Measurements from ENCODE around the gene KIF22. TPM values are rescaled to one million over a fixed set of nuclear protein-coding genes. Genes with fewer than 3 reads are reported as not detected.

The KIF22 gene
- total RNA-seq, 2 donors from 2014 or later = 58.5 to 89.6 TPM

DNA sequence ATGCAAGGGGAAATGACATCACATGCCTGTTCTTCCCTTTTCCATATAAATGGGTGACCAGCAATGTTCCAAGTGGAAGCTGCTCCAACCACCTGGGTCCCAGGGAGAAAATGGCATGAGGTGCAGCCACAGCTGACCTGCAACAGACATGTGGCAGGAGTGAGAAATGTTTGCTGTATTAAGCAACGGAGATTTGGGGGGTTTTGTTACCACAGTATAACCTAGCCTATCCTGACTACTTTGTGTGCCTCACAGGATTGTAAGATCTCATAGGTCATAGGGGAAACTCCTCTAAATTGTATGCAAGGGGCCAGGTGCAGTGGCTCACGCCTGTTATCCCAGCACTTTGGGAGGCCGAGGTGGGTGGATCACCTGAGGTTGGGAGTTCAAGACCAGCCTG lies 60.4 kb downstream of the KIF22 start:
- intact Hi-C loops (cut with DNase I) = no loop called here
- WGBS = 93% methylated on average over 3 of the region's 3 CpGs
- DNase-seq (ENCODE audit: low spot score) = no peak
- Histone ChIP-seq H3K36me3 (peaks cover 0 to 8% of the 10 kb centered on the region in 2 donors), H3K27ac (no peak overlapping the region), H3K4me1 (replicated peaks) (no peaks in the 10 kb centered on the region), H3K9me3 (no peaks in the 10 kb centered on the region), H3K27me3 (replicated peaks; ENCODE audit: insufficient read depth) (no peaks in the 10 kb centered on the region), H3K4me3 (no peak overlapping the region)
- no peak for TF ChIP-seq CTCF (IDR thresholded peaks at IDR 0.05)
- TF ChIP-seq POLR2A (IDR thresholded peaks at IDR 0.05) = no peak
- no peak for TF ChIP-seq POLR2AphosphoS5 (IDR thresholded peaks at IDR 0.05)

- Histone ChIP-seq H3K9me3 (no peaks in the 10 kb centered on the region), H3K27me3 (replicated peaks; ENCODE audit: insufficient read depth) (no peaks in the 10 kb centered on the region), H3K36me3 (no peaks in the 10 kb centered on the region), H3K4me1 (replicated peaks) (no peaks in the 10 kb centered on the region), H3K4me3 (no peak overlapping the region), H3K27ac (no peak overlapping the region)
- intact Hi-C loops (cut with DNase I) = no loop called here
- TF ChIP-seq POLR2AphosphoS5 (IDR thresholded peaks at IDR 0.05) (peak; percentile 26), CTCF (IDR thresholded peaks at IDR 0.05) (no peak), POLR2A (IDR thresholded peaks at IDR 0.05) (no peak)
- DNase-seq (ENCODE audit: low spot score) = no peak
- WGBS = 55% methylated on average over 7 of the region's 7 CpGs
These were observed 62.1 kb downstream of the KIF22 start for GRCh38 chr16:29852654-29853053.

DNA sequence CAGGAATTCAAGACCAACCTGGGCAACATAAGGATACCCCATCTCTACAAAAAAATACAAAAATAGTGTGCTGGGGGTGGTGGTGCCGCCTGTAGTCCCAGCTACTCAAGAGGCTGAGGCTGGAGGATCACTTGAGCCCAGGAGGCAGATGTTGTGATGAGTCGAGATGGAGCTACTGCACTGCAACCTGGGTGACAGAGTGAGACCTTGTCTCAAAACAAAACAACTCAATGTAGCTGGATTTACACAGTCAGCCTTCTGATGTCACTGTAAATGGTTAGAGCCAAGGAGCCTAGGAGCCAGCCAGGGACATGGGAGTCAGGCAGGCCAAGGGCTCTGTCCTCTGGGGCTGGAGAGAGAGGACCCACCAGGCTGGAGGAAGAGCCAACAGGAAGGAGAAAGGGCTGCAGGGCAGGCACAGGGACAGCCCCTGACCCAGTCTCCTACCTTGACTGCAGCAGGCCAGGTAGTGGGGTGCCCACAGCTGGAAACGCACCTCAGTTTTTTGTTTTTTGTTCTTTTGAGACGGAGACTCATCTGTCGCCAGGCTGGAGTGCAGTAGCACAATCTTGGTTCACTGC lies 64.1 kb downstream of the KIF22 start:
- Histone ChIP-seq H3K36me3 (no peaks in the 10 kb centered on the region), H3K4me1 (replicated peaks) (peaks cover 6% of the 10 kb centered on the region), H3K27ac (no peak overlapping the region), H3K4me3 (no peak overlapping the region), H3K27me3 (replicated peaks; ENCODE audit: insufficient read depth) (no peaks in the 10 kb centered on the region), H3K9me3 (no peaks in the 10 kb centered on the region)
- no peak for DNase-seq (ENCODE audit: low spot score)
- TF ChIP-seq POLR2AphosphoS5 (IDR thresholded peaks at IDR 0.05) (no peak), POLR2A (IDR thresholded peaks at IDR 0.05) (no peak), CTCF (IDR thresholded peaks at IDR 0.05) (no peak)
- intact Hi-C loops (cut with DNase I) = no loop called here
- 92% methylated on average over 5 of the region's 5 CpGs for WGBS

Small RNA genes within 50 kb of the gene (small RNA-seq; reads per million reads assigned to genes)
- 0 reads per million in 2 donors for gene AC009133.6
- 0 reads per million in 2 donors for gene AC120114.4

Other genes starting within 250 kb of the KIF22 start
- gene SPN, start 127.5 kb upstream of the KIF22 start, total RNA-seq = 1 to 10 TPM; 1.6 to 2.0 TPM
- gene QPRT, start 111.6 kb upstream of the KIF22 start, total RNA-seq = 10 to 100 TPM in 1 of 2 donors, 1 to 10 TPM in 1; 8.3 to 11.1 TPM
- gene C16orf54, start 44.8 kb upstream of the KIF22 start, total RNA-seq = 1 to 10 TPM; 1.1 to 1.2 TPM
- gene ZG16, start 12.5 kb upstream of the KIF22 start, total RNA-seq = not detected
- gene MAZ, start 15.8 kb downstream of the KIF22 start, total RNA-seq = 100 to 1,000 TPM; 180 to 188 TPM
- 10 to 100 TPM in 1 of 2 donors, 1 to 10 TPM in 1; 6.6 to 19.2 TPM for gene PRRT2, start 21.4 kb downstream of the KIF22 start, total RNA-seq
- gene PAGR1, start 25.4 kb downstream of the KIF22 start, total RNA-seq = 10 to 100 TPM; 64.3 to 64.4 TPM
- gene MVP, start 29.7 kb downstream of the KIF22 start, total RNA-seq = 100 to 1,000 TPM in 1 of 2 donors, 10 to 100 TPM in 1; 59.3 to 247 TPM
- 100 to 1,000 TPM; 121 to 132 TPM for gene CDIPT, start 72.5 kb downstream of the KIF22 start, total RNA-seq
- gene SEZ6L2, start 108.8 kb downstream of the KIF22 start, total RNA-seq = 10 to 100 TPM; 60.7 to 62.9 TPM
- 1 to 10 TPM; 1.2 to 5.1 TPM for gene ASPHD1, start 109.7 kb downstream of the KIF22 start, total RNA-seq
- 100 to 1,000 TPM in 1 of 2 donors, 10 to 100 TPM in 1; 15.9 to 134 TPM for gene KCTD13, start 135.5 kb downstream of the KIF22 start, total RNA-seq
- 100 to 1,000 TPM; 188 to 218 TPM for gene TMEM219, start 171.3 kb downstream of the KIF22 start, total RNA-seq
- gene TAOK2, start 183.1 kb downstream of the KIF22 start, total RNA-seq = 10 to 100 TPM; 43.8 to 97.4 TPM
- 10 to 100 TPM; 10.8 to 22.4 TPM for gene HIRIP3, start 204.9 kb downstream of the KIF22 start, total RNA-seq
- gene INO80E, start 205.5 kb downstream of the KIF22 start, total RNA-seq = 100 to 1,000 TPM in 1 of 2 donors, 10 to 100 TPM in 1; 51.8 to 113 TPM
- gene DOC2A, start 220.3 kb downstream of the KIF22 start, total RNA-seq = 1 to 10 TPM; 3.0 to 6.4 TPM
- gene C16orf92, start 232.4 kb downstream of the KIF22 start, total RNA-seq = not detected
- gene TLCD3B, start 240.5 kb downstream of the KIF22 start, total RNA-seq = 10 to 100 TPM in 1 of 2 donors, under 1 TPM in 1; 0.46 to 17.2 TPM

All from prostate gland (tissue), 2 donors.